HG03565 (cell line): ENCODE measurements around the gene SF3A2.
"Not testable (repeated sequence)": the region's sequence is repeated elsewhere in the genome, so short reads cannot be mapped to it uniquely, and the experiment has no call there.

ENCODE experiments used
- ATAC-seq: cut with Tn5 transposase; IDR thresholded peaks from one replicate; pipeline ENCODE4 v1.9.1; 2021; ENCODE audit warnings: mild to moderate bottlenecking, moderate library complexity; ENCODE audit not compliant: unreplicated experiment

SF3A2 gene

GRCh38 chr19:2271234-2272103 lies 34.8 kb downstream of the SF3A2 start:
- ATAC-seq: no peak

- no peak for ATAC-seq
Measured at GRCh38 chr19:2273356-2274184, 36.9 kb downstream of the SF3A2 start.

DNA sequence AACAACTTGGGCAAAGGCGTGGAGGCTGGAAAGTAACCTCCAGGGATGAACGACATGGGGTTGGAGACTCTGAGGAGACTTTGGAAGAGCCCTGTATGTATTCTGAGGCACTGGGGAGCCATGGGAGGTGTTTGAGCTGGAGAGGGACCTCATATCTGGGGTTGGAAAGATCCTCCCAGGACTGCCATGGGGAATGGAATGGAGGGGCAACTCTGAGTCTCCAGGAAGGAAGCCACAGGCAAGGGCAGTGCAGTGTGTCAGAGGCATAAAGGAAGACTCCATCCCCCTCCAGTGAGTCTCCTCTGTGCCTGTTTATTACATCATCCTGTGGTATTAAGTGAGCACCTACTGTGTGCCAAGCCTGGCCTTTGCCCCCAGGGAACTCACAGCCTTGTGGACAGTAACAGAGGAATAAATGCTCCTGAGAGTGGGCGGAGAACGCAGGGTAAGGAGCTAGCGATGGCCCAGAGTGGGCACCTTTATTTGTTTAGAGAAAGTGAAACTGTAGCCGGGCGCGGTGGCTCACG lies 37.6 kb downstream of the SF3A2 start:
- no peak for ATAC-seq

- ATAC-seq: no peak
Measured at GRCh38 chr19:2274931-2275535, 38.4 kb downstream of the SF3A2 start.

GRCh38 chr19:2275588-2276428 lies 39.2 kb downstream of the SF3A2 start:
- no peak for ATAC-seq

- ATAC-seq: no peak
Measured at GRCh38 chr19:2276429-2276986, 39.9 kb downstream of the SF3A2 start.

DNA sequence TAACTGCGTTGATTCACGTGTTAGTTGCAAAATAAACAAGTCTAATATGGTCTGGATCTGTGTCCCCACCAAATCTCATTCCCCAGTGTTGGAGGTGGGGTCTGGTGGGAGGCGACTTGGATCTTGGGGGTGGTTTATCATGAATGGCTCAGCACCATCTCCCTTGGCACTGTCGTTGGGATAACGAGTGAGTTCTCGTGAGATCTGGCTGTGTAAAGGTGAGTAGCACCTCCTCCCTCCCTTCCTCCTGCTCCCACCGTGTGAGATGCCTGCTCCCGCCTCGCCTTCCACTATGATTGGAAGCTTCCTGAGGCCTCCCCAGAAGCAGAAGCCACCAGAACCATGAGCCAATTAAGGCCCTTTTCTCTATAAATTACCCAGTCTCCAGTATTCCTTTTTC lies 40.5 kb downstream of the SF3A2 start:
- ATAC-seq: no peak

GRCh38 chr19:2278459-2279158 lies 42.0 kb downstream of the SF3A2 start:
- no peak for ATAC-seq

- ATAC-seq: no peak
Measured at GRCh38 chr19:2280633-2281264, 44.1 kb downstream of the SF3A2 start.

DNA sequence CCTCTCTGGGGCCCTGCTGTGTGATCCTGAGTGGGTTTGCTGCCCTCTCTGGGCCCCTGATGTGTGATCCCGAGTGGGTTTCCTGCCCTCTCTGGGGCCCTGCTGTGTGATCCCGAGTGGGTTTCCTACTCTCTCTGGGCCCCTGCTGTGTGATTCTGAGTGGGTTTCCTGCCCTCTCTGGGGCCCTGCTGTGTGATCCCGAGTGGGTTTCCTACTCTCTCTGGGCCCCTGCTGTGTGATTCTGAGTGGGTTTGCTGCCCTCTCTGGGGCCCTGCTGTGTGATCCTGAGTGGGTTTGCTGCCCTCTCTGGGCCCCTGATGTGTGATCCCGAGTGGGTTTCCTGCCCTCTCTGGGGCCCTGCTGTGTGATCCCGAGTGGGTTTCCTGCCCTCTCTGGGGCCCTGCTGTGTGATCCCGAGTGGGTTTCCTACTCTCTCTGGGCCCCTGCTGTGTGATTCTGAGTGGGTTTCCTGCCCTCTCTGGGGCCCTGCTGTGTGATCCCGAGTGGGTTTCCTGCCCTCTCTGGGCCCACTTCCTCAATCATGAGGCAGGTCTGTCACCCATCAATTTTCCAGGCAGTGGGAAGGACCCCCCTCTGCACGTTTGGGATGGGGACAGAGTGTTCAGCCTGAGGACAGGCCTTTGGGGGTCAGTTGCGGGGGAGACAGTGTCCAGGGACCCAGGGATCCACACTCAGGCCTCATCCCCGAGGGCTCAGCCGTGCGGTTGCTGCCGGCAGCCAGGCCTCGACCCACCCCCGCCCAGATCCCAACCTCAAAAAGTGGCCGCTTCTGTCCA lies 44.8 kb downstream of the SF3A2 start:
- ATAC-seq: not testable (repeated sequence)

- no peak for ATAC-seq
Measured at GRCh38 chr19:2282062-2282861, 45.6 kb downstream of the SF3A2 start, which contains the start of gene PEAK3. PEAK3 (minus strand) TSS chr19:2282175; CDS start chr19:2280931, 1,244 bp downstream.

- no peak for ATAC-seq
Measured at GRCh38 chr19:2282862-2283237, 46.2 kb downstream of the SF3A2 start.

- ATAC-seq: no peak
Measured at GRCh38 chr19:2283835-2284507, 47.3 kb downstream of the SF3A2 start.

GRCh38 chr19:2286402-2287140 lies 49.9 kb downstream of the SF3A2 start:
- no peak for ATAC-seq

GRCh38 chr19:2287585-2288337 lies 51.1 kb downstream of the SF3A2 start:
- no peak for ATAC-seq
